Smooth muscle cell (in vitro differentiated cells): ENCODE data around the gene HELZ2. TPM values are rescaled to one million over a fixed set of nuclear protein-coding genes. Genes with fewer than 3 reads are reported as not detected.

Source experiments
- DNase-seq: peaks from one replicate; lab custom pipeline; 2025; ENCODE audit not compliant: unreplicated experiment; lab: John Stamatoyannopoulos, UW
- H2AFZ ChIP-seq: fragments of 200-600 bp; sonication (generic); 2 replicates; pipeline ENCODE4 v1.6.0; 2016; ENCODE audit warnings: antibody characterized with exemption, low read depth, mild to moderate bottlenecking
- H3F3A ChIP-seq: fragments of 200-600 bp; sonication (generic); 2 replicates; pipeline ENCODE4 v1.6.0; 2017; ENCODE audit warnings: antibody characterized with exemption, low read depth
- H3K27ac ChIP-seq: fragments of 200-600 bp; sonication (generic); 2 replicates; pipeline ENCODE4 v1.5.1; 2016; ENCODE audit warnings: low read depth, mild to moderate bottlenecking
- H3K27me3 ChIP-seq: fragments of 200-600 bp; sonication (generic); 2 replicates; pipeline ENCODE4 v1.6.1; 2016; ENCODE audit warnings: low read depth, mild to moderate bottlenecking
- H3K36me3 ChIP-seq: fragments of 200-600 bp; sonication (generic); 2 replicates; pipeline ENCODE4 v1.5.1; 2016; ENCODE audit warnings: low read depth
- H3K4me1 ChIP-seq: fragments of 200-600 bp; sonication (generic); 2 replicates; pipeline ENCODE4 v1.5.1; 2016; ENCODE audit warnings: low read depth
- H3K4me2 ChIP-seq: fragments of 200-600 bp; sonication (generic); 2 replicates; pipeline ENCODE4 v1.6.0; 2016; ENCODE audit warnings: mild to moderate bottlenecking
- H3K4me3 ChIP-seq: fragments of 200-600 bp; sonication (generic); 2 replicates; pipeline ENCODE4 v1.5.1; 2016; ENCODE audit warnings: mild to moderate bottlenecking
- H3K79me2 ChIP-seq: fragments of 200-600 bp; sonication (generic); 2 replicates; pipeline ENCODE4 v1.6.0; 2016; ENCODE audit warnings: low read depth, mild to moderate bottlenecking
- H3K9ac ChIP-seq: fragments of 200-600 bp; sonication (generic); 2 replicates; pipeline ENCODE4 v1.6.0; 2016; ENCODE audit warnings: low read depth
- H3K9me3 ChIP-seq: fragments of 200-600 bp; sonication (generic); replicated peaks from 2 replicates; pipeline ENCODE4 v1.5.1; 2016; ENCODE audit warnings: low read depth
- H4K20me1 ChIP-seq: fragments of 200-600 bp; sonication (generic); 2 replicates; pipeline ENCODE4 v1.6.0; 2016; ENCODE audit warnings: low read depth
- WGBS: methylation state at CpG from one replicate; pipeline ENCODE4 v1.1.7; 2016; ENCODE audit warnings: low lambda C conversion rate; 5-methylcytosine and 5-hydroxymethylcytosine counted together
- polyA plus RNA-seq: library from polyadenylated mRNA; unstranded; fragments of >200 nt; fragmentation: Nextera tagmentation; extraction: Ambion mirVana; gene quantifications from 2 replicates; pipeline ENCODE4 v1.2.1, GENCODE V29; 2016
- total RNA-seq: library from RNA; depleted of rRNA; stranded (reverse); fragments of >200 nt; gene quantifications from 2 replicates; pipeline ENCODE4 v1.2.3, GENCODE V29; 2014
- TF ChIP-seq, protein P1 (sequence below): fragments of 200-600 bp; sonication (generic); IDR thresholded peaks from 2 replicates; pipeline ENCODE4 v1.5.1; 2017; ENCODE audit warnings: borderline replicate concordance, mild to moderate bottlenecking, antibody characterized with exemption; ENCODE audit not compliant: insufficient read depth, poor library complexity, severe bottlenecking

Gene HELZ2
- total and polyA plus RNA-seq, 2 experiments from 2014 or later, result 3.0 to 13.8 TPM

- no peak overlapping the region for H3K9ac ChIP-seq
- no peak overlapping the region for H3K27ac ChIP-seq
- no peak overlapping the region for H3K4me3 ChIP-seq
- no peak for DNase-seq
- no peak overlapping the region for H3K4me2 ChIP-seq
- no peaks in the 10 kb centered on the region for H3K36me3 ChIP-seq
- H3K9me3 ChIP-seq, result no peaks in the 10 kb centered on the region
- H2AFZ ChIP-seq, result no peak overlapping the region
- TF ChIP-seq, protein P1, sequence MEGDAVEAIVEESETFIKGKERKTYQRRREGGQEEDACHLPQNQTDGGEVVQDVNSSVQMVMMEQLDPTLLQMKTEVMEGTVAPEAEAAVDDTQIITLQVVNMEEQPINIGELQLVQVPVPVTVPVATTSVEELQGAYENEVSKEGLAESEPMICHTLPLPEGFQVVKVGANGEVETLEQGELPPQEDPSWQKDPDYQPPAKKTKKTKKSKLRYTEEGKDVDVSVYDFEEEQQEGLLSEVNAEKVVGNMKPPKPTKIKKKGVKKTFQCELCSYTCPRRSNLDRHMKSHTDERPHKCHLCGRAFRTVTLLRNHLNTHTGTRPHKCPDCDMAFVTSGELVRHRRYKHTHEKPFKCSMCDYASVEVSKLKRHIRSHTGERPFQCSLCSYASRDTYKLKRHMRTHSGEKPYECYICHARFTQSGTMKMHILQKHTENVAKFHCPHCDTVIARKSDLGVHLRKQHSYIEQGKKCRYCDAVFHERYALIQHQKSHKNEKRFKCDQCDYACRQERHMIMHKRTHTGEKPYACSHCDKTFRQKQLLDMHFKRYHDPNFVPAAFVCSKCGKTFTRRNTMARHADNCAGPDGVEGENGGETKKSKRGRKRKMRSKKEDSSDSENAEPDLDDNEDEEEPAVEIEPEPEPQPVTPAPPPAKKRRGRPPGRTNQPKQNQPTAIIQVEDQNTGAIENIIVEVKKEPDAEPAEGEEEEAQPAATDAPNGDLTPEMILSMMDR, result no peak
- H3K27me3 ChIP-seq, result no peaks in the 10 kb centered on the region
- H3K79me2 ChIP-seq, result no peaks in the 10 kb centered on the region
- H4K20me1 ChIP-seq, result no peaks in the 10 kb centered on the region
- 93% methylated on average over 34 of the region's 52 CpGs for WGBS
- H3K4me1 ChIP-seq, result no peaks in the 10 kb centered on the region
- H3F3A ChIP-seq, result no peaks in the 10 kb centered on the region
These were observed 16.4 kb upstream of the HELZ2 start for GRCh38 chr20:63590218-63591146.

GRCh38 chr20:63589261-63590217 lies 15.5 kb upstream of the HELZ2 start:
- Histone ChIP-seq H3K4me1 (no peaks in the 10 kb centered on the region), H3K4me3 (no peak overlapping the region), H3K79me2 (no peaks in the 10 kb centered on the region), H4K20me1 (no peaks in the 10 kb centered on the region), H3F3A (no peaks in the 10 kb centered on the region), H3K9me3 (no peaks in the 10 kb centered on the region), H3K27ac (no peak overlapping the region), H3K27me3 (no peaks in the 10 kb centered on the region), H2AFZ (no peak overlapping the region), H3K36me3 (no peaks in the 10 kb centered on the region), H3K9ac (no peak overlapping the region), H3K4me2 (no peak overlapping the region)
- 96% methylated on average over 38 of the region's 38 CpGs for WGBS
- no peak for DNase-seq
- TF ChIP-seq, protein P1, result no peak

- H3K4me3 ChIP-seq, result no peak overlapping the region
- TF ChIP-seq, protein P1, result no peak
- no peak overlapping the region for H3K4me2 ChIP-seq
- 96% methylated on average over 11 of the region's 11 CpGs for WGBS
- H3K4me1 ChIP-seq, result no peaks in the 10 kb centered on the region
- H2AFZ ChIP-seq, result no peak overlapping the region
- H3F3A ChIP-seq, result no peaks in the 10 kb centered on the region
- no peak overlapping the region for H3K9ac ChIP-seq
- H3K9me3 ChIP-seq, result no peaks in the 10 kb centered on the region
- no peak overlapping the region for H3K27ac ChIP-seq
- no peaks in the 10 kb centered on the region for H3K27me3 ChIP-seq
- no peak for DNase-seq
- no peaks in the 10 kb centered on the region for H3K79me2 ChIP-seq
- H3K36me3 ChIP-seq, result no peaks in the 10 kb centered on the region
- H4K20me1 ChIP-seq, result no peaks in the 10 kb centered on the region
These were observed 14.6 kb upstream of the HELZ2 start for GRCh38 chr20:63588641-63589041.
